GM23338 (cell line): ENCODE results near the gene ARSB. TPM values are rescaled to one million over a fixed set of nuclear protein-coding genes. Genes with fewer than 3 reads are reported as not detected.

Source experiments
- CTCF ChIP-seq, 2 experiments: fragments of 200-600 bp in 1 of 2; sonication (generic) in 1 of 2; conservative IDR thresholded peaks; 2 replicates each; pipeline versions ENCODE4 v1.5.1 to v1.6.1; 2016 to 2017; ENCODE audit warnings: antibody characterized with exemption in 2 of 2, low read depth in 2 of 2, mild to moderate bottlenecking in 2 of 2, moderate library complexity in 1 of 2
- EZH2 ChIP-seq: fragments of 200-600 bp; sonication (generic); IDR thresholded peaks from one replicate; pipeline ENCODE4 v1.8.0; 2017; ENCODE audit warnings: antibody characterized with exemption, mild to moderate bottlenecking, low read depth; ENCODE audit not compliant: unreplicated experiment
- EZH2phosphoT487 ChIP-seq: fragments of 200-600 bp; sonication (generic); IDR thresholded peaks from one replicate; pipeline ENCODE4 v1.8.1; 2018; ENCODE audit warnings: antibody characterized with exemption; ENCODE audit not compliant: unreplicated experiment
- STAT1 ChIP-seq: IDR thresholded peaks from one replicate; pipeline ENCODE4 v1.6.1; 2016; ENCODE audit warnings: antibody characterized with exemption; ENCODE audit not compliant: unreplicated experiment
- ZNF331 ChIP-seq: fragments of 250-450 bp; sonication (Bioruptor Pico); IDR thresholded peaks from 2 replicates; pipeline ENCODE4 v1.5.0; 2020; ENCODE audit warnings: low read depth, mild to moderate bottlenecking, moderate library complexity
- ZNF462 ChIP-seq: fragments of 250-450 bp; sonication (Bioruptor Pico); IDR thresholded peaks from 2 replicates; pipeline ENCODE4 v1.5.0; 2020; ENCODE audit warnings: mild to moderate bottlenecking, moderate library complexity
- polyA plus RNA-seq: library from polyadenylated mRNA; unstranded; fragments of >200 nt; fragmentation: Nextera tagmentation; extraction: Ambion mirVana; gene quantifications from 2 replicates; pipeline ENCODE4 v1.2.1, GENCODE V29; 2016
- total RNA-seq: library from RNA; depleted of rRNA; stranded (reverse); fragments of >200 nt; shearing (Covaris generic); gene quantifications from 2 replicates; pipeline ENCODE4 v1.2.3, GENCODE V29; 2014

The ARSB gene
- total and polyA plus RNA-seq, 2 experiments from 2014 or later = 7.4 to 24.6 TPM

GRCh38 chr5:78793907-78794662, 191.0 kb downstream of the ARSB start (continued):
- TF ChIP-seq CTCF (conservative IDR thresholded peaks at IDR 0.05; ENCODE audit: low read depth in 2 of 2) (no peak), EZH2phosphoT487 (no peak), EZH2 (no peak), STAT1 (no peak), ZNF462 (no peak), ZNF331 (no peak)
